GM06990 (cell line): ENCODE data around the gene KLHL29.

ENCODE experiments used
- DNase-seq: peaks from one replicate; pipeline ENCODE4 v3.0.0-alpha.2; 2011; ENCODE audit not compliant: insufficient read length; ENCODE audit errors: extremely low read depth
- H3K27me3 ChIP-seq: replicated peaks from 2 replicates; pipeline ENCODE4 v1.6.0; 2011; ENCODE audit warnings: low read length; ENCODE audit not compliant: control insufficient read depth, insufficient read depth
- H3K36me3 ChIP-seq: 2 replicates; pipeline ENCODE4 v1.5.1; 2011; ENCODE audit warnings: low read length; ENCODE audit not compliant: control insufficient read depth, insufficient read depth
- H3K4me3 ChIP-seq: replicated peaks from 2 replicates; pipeline ENCODE4 v1.5.1; 2011; ENCODE audit warnings: low read depth, mild to moderate bottlenecking, control low read depth, low read length
- CTCF ChIP-seq: IDR thresholded peaks from 2 replicates; pipeline ENCODE4 v1.5.1; 2011; ENCODE audit warnings: low read length, control low read depth, mild to moderate bottlenecking, inconsistent platforms; ENCODE audit not compliant: insufficient read depth, poor library complexity, severe bottlenecking

KLHL29 gene

GRCh38 chr2:23585273-23586170, 200.5 kb downstream of the KLHL29 start:
- Histone ChIP-seq H3K36me3 (no peaks in the 10 kb centered on the region), H3K27me3 (no peaks in the 10 kb centered on the region), H3K4me3 (no peak overlapping the region)
- no peak for TF ChIP-seq CTCF
- DNase-seq, result no peak

GRCh38 chr2:23586741-23587306, 201.8 kb downstream of the KLHL29 start:
- Histone ChIP-seq H3K4me3 (no peak overlapping the region), H3K36me3 (no peaks in the 10 kb centered on the region; the same call in 1 of the 2 replicates), H3K27me3 (no peaks in the 10 kb centered on the region)
- no peak for DNase-seq
- TF ChIP-seq CTCF, result no peak

GRCh38 chr2:23587341-23587880, 202.4 kb downstream of the KLHL29 start:
- Histone ChIP-seq H3K27me3 (no peaks in the 10 kb centered on the region), H3K4me3 (no peak overlapping the region), H3K36me3 (no peaks in the 10 kb centered on the region; the same call in 1 of the 2 replicates)
- no peak for DNase-seq
- TF ChIP-seq CTCF, result no peak

- DNase-seq, result no peak
- H3K4me3 ChIP-seq, result no peak overlapping the region
- H3K36me3 ChIP-seq, result no peaks in the 10 kb centered on the region; the same call in 1 of the 2 replicates
- H3K27me3 ChIP-seq, result no peaks in the 10 kb centered on the region
- no peak for TF ChIP-seq CTCF
Observed at GRCh38 chr2:23588106-23588505, 203.1 kb downstream of the KLHL29 start.

GRCh38 chr2:23588508-23589201, 203.7 kb downstream of the KLHL29 start:
- H3K36me3 ChIP-seq, result no peaks in the 10 kb centered on the region; the same call in 1 of the 2 replicates
- DNase-seq, result no peak
- no peaks in the 10 kb centered on the region for H3K27me3 ChIP-seq
- H3K4me3 ChIP-seq, result no peak overlapping the region
- TF ChIP-seq CTCF, result no peak
